Measurements from ENCODE around the gene DZIP1L. TPM values are rescaled to one million over a fixed set of nuclear protein-coding genes. Genes with fewer than 3 reads are reported as not detected.
A peak's percentile ranks its signal among the peaks of the same experiment; 100 is the strongest.

The DZIP1L gene
- total and polyA plus RNA-seq, 2 donors from 2014 or later, result 2.9 to 22.3 TPM

- Histone ChIP-seq H3K9me3 (ENCODE audit: control insufficient read depth in 2 of 3, insufficient read depth in 1 of 3, low read length in 3 of 3) (no peaks in the 10 kb centered on the region), H3K27ac (ENCODE audit: low read depth in 2 of 2, low read length in 2 of 2) (no peak overlapping the region), H3K27me3 (ENCODE audit: control insufficient read depth, insufficient read depth, low read length) (no peaks in the 10 kb centered on the region), H3K4me3 (ENCODE audit: low read length in 3 of 3) (no peak overlapping the region), H3K36me3 (ENCODE audit: control insufficient read depth in 2 of 3, insufficient read depth in 3 of 3, low read length in 3 of 3) (no peaks in the 10 kb centered on the region), H3K9ac (ENCODE audit: low read length in 3 of 3) (no peak overlapping the region), H3K4me1 (ENCODE audit: control insufficient read depth in 2 of 3, insufficient read depth in 2 of 3, low read depth in 1 of 3, low read length in 3 of 3) (no peaks in the 10 kb centered on the region)
- TF ChIP-seq, protein P1, sequence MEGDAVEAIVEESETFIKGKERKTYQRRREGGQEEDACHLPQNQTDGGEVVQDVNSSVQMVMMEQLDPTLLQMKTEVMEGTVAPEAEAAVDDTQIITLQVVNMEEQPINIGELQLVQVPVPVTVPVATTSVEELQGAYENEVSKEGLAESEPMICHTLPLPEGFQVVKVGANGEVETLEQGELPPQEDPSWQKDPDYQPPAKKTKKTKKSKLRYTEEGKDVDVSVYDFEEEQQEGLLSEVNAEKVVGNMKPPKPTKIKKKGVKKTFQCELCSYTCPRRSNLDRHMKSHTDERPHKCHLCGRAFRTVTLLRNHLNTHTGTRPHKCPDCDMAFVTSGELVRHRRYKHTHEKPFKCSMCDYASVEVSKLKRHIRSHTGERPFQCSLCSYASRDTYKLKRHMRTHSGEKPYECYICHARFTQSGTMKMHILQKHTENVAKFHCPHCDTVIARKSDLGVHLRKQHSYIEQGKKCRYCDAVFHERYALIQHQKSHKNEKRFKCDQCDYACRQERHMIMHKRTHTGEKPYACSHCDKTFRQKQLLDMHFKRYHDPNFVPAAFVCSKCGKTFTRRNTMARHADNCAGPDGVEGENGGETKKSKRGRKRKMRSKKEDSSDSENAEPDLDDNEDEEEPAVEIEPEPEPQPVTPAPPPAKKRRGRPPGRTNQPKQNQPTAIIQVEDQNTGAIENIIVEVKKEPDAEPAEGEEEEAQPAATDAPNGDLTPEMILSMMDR (IDR thresholded peaks at IDR 0.05; ENCODE audit: borderline replicate concordance, extremely low read depth, insufficient read depth), result no peak
- DNase-seq (no peak), FAIRE-seq (no peak)
- intact Hi-C loops (cut with DNase I), result no loop called here
These were observed 73.4 kb downstream of the DZIP1L start for GRCh38 chr3:138042043-138042442.

- DNase-seq, result no peak
- Histone ChIP-seq H3K27me3 (ENCODE audit: control insufficient read depth, insufficient read depth, low read length) (no peaks in the 10 kb centered on the region), H3K27ac (ENCODE audit: low read depth in 2 of 2, low read length in 2 of 2) (no peak overlapping the region), H3K9ac (ENCODE audit: low read length in 3 of 3) (no peak overlapping the region), H3K9me3 (ENCODE audit: control insufficient read depth in 2 of 3, insufficient read depth in 1 of 3, low read length in 3 of 3) (no peaks in the 10 kb centered on the region), H3K4me3 (ENCODE audit: low read length in 3 of 3) (no peak overlapping the region), H3K4me1 (ENCODE audit: control insufficient read depth in 2 of 3, insufficient read depth in 2 of 3, low read depth in 1 of 3, low read length in 3 of 3) (no peaks in the 10 kb centered on the region), H3K36me3 (ENCODE audit: control insufficient read depth in 2 of 3, insufficient read depth in 3 of 3, low read length in 3 of 3) (no peaks in the 10 kb centered on the region)
- TF ChIP-seq, protein P1 (IDR thresholded peaks at IDR 0.05; ENCODE audit: borderline replicate concordance, extremely low read depth, insufficient read depth), result no peak
- intact Hi-C loops (cut with DNase I), result no loop called here
- FAIRE-seq, result no peak
These were observed 76.5 kb downstream of the DZIP1L start for GRCh38 chr3:138038725-138039462.

DNA sequence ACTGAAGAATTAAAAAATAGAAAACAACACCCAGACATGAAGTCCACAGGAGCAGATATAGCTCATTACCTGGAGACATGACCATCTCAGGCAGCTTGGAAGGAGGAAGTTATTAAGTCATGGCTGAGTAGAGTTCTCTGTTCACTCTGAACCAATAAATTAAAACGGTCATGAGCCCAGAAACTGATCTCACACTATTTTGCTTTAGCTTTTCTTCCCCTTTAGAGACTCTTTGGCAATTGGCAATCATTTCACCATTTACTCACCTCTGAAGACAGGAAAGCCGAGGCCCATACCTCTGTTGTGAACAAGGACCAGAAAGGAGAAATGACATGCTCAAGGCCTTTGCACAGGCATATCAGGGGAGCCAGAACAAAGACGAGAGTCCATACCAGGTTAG, 78.8 kb downstream of the DZIP1L start:
- Histone ChIP-seq H3K9ac (ENCODE audit: low read length in 3 of 3) (no peak overlapping the region), H3K4me1 (ENCODE audit: control insufficient read depth in 2 of 3, insufficient read depth in 2 of 3, low read depth in 1 of 3, low read length in 3 of 3) (no peaks in the 10 kb centered on the region), H3K27ac (ENCODE audit: low read depth in 2 of 2, low read length in 2 of 2) (no peak overlapping the region), H3K27me3 (ENCODE audit: control insufficient read depth, insufficient read depth, low read length) (no peaks in the 10 kb centered on the region), H3K9me3 (ENCODE audit: control insufficient read depth in 2 of 3, insufficient read depth in 1 of 3, low read length in 3 of 3) (no peaks in the 10 kb centered on the region), H3K36me3 (ENCODE audit: control insufficient read depth in 2 of 3, insufficient read depth in 3 of 3, low read length in 3 of 3) (no peaks in the 10 kb centered on the region), H3K4me3 (ENCODE audit: low read length in 3 of 3) (no peak overlapping the region)
- TF ChIP-seq, protein P1 (IDR thresholded peaks at IDR 0.05; ENCODE audit: borderline replicate concordance, extremely low read depth, insufficient read depth), result no peak
- DNase-seq (peak in 2 of 5 donors; percentile 41 to 42), FAIRE-seq (no peak)
- intact Hi-C loops (cut with DNase I), result no loop called here
